Nucleus accumbens (tissue), 56 donors: Measurements from ENCODE around the gene ASB18.
A peak's percentile ranks its signal among the peaks of the same experiment; 100 is the strongest.

Experiments used
- DNase-seq, 56 donors: peaks; one replicate each; lab custom pipeline; 2025; lab: John Stamatoyannopoulos, UW

ASB18 gene

DNA sequence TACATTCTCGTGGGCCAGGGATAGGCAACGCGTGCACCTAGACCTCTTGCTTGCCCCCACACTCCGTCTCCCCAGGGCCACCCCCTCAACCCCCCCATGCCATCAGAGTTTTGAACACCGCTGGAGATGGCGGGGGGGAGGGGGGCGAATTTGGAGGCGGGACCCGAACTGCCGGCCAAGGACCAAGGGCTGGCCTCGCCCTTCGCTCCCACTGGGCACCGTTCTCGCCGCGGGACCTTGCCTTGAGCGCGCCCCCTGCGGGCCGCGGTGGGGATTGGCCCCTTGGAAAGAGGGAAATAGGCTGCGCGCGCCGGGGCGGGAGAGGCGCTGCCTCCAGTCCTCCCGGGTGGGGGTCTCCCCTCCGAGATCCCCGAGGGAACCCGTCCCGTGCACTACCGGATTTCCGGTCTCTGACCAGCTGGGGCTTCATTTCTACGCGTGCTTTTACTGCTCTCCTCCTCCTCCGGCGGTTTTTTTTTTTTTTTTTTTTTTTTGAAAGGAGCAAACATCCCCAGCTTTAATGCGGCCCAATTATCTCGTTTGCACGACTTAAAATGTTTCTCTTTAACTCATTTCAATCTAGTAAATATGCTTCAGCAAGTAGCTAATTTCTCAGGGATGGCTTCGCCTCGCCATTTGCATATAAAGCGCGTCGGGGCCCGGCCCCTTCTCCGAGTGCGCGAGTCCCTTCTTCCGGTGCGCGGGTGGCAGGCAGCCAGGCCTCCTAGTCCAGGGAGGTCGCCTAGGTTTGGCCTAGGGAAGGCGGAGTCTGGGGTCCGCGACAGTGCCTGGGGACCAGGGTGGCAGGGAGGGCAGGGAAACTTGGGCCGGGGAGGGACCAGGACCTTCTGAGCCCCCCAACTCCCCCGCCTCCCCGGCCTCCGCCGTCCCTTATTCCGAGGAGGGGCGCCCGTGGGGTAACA, 86.0 kb downstream of the ASB18 start:
- DNase-seq = peak in 18 of 56 donors; percentile 6 to 66 (median 14)

DNA sequence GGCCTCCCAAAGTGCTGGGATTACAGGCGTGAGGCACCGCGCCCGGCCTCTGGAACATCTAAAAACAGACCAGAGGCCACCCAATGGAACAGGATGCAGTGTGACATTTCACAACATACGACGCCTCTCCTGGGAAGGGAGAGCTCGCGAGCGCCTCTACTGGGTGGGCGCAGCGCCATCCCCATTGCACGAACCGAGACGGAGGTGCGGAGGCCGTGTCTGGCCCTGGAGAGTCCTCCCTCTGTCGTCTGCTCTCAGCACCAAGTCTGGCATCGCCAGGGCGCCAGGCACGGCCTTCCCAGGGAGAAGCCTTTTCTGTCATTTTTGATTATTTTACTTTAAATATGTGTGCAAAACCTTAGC, 86.6 kb downstream of the ASB18 start:
- DNase-seq = no peak

DNA sequence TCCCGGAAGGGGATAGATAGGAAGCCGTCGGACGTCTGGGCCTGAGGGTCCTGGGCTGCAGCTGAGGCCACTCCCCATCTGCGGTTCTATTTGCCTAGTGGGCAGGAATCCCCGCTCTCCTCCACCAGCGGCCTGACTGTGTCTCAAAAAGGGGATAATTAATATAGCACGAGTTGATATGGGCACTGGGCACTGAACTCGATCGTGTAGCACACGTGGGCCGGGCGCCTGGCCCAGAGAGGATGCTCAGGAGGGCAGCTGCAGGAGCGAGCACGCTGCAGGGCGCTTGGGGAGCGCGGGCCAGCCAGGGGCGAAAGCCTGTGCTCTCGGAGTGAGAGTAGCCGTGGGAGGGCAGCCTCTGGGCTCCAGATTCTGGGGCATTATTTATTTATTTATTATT, 87.3 kb downstream of the ASB18 start:
- no peak for DNase-seq

DNA sequence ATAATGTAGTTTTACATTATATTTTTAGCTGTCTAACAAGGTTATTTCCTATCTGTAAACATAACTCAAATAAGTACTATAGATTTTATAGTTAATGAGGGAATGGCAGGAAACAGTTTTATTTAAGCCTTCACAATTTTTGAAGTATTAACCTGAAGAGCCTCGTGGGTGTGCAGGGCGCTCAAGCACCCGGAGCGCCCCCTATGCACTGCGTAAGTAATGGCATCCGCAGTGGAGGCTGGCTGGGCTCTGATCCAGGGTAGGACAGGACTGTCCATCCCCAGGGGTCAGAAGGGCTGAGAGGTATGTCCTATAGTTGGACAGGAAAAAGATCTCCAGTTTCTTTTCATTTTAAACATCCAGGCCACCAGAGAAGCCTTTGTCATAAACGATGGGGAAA, 87.8 kb downstream of the ASB18 start:
- DNase-seq = no peak

DNA sequence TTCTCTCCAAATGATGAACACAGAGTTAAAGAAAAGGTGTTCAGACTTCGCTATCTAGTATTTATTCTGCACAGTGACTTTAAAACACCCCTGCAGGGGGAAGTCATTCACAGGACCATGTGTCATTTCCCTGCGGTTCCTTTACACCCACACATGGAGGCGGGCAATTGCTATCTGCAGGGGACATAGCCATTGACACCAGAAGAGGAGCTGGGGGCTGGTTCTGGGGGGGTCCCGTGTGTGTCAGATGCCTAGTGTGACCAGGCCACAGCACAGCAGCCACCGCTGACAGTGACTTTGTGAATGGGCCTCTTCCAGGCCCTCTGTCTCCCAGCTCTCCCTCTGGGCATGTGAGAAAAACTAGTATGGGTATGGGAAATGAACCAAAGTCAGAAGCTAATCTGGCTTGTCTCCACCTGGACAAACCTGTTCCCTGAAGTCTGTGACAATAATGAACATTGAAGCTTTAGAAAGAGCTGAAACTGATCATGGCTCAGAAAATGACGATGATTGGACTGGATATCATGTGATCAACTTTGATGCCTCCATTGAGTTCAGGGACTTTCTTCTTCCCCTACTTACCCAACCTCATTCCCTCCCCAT, 88.6 kb downstream of the ASB18 start:
- DNase-seq = no peak

DNA sequence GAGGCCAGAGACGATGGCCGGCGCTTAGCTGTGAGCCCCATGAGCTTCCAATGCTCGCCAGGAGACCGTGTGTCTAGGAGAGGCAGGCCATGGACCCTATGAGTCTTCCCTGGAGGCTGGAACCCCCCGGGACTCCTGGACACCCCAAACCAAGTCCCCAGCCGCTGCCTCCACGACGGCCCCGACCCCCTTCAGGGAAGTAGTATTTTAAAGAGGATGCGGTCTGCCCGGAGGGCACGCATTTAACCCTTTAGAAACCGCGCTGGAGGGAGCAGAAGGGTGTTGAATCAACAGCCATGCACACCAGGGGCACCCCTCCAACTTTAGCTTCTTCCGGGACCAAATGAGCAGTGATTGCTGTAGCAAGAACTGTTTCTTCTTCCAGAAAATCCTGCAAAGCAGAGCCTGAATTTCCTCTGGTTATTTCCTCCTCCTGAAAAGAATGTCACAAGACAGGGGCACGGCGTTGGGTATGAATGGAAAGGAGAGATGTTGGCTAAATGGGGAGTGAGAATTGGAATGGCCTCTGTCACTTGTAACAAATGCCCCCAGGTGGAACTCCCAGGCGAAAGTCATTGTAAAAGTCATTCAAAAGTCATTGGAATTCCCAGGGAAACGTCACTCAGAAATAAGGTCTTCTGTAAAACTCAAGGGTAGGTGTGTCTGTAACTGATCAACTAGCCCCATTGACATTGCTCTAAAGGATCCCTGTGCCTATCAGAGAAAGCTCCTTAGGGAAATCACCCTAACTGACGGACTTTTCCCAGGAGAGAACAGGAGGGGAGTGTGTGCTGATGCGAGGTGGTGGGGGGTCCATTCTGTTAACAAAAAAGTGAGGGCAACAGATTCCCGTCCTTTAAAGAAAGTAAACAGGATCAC, 90.2 kb downstream of the ASB18 start:
- no peak for DNase-seq

DNA sequence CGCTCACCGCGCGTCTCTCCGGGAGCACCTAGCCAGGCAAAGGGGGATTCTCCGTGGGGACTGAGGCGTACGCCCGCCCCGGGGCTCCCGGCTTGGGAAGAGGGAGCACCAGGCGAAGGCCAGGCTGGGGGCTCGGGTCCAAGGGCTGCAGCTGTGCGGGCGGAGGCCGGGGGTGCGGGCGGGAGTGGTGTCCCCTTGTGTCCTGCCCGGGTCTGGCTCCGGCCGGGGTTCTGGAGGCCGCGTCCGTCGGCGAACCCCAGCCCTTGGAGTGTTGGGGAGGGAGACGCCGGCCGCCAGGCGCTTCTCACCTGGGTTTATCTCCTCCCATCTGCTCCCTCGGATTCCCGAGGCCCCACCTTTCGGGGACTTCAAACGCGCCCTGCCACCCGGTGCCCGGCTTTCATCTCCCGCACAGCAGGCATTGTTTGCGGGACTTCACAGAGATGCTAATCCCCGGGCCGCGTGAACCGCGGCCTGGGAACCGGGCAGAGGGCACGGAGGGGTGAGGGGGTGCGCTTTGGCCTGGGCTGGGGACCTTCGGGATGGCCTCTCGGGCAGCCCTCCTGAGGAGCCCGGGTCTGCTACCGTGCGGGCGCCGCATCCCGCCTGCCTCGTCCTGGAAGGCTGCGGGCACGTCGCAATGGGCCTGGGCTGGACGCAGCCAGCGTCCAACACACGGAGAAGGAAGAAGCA, 91.0 kb downstream of the ASB18 start:
- DNase-seq = no peak

DNA sequence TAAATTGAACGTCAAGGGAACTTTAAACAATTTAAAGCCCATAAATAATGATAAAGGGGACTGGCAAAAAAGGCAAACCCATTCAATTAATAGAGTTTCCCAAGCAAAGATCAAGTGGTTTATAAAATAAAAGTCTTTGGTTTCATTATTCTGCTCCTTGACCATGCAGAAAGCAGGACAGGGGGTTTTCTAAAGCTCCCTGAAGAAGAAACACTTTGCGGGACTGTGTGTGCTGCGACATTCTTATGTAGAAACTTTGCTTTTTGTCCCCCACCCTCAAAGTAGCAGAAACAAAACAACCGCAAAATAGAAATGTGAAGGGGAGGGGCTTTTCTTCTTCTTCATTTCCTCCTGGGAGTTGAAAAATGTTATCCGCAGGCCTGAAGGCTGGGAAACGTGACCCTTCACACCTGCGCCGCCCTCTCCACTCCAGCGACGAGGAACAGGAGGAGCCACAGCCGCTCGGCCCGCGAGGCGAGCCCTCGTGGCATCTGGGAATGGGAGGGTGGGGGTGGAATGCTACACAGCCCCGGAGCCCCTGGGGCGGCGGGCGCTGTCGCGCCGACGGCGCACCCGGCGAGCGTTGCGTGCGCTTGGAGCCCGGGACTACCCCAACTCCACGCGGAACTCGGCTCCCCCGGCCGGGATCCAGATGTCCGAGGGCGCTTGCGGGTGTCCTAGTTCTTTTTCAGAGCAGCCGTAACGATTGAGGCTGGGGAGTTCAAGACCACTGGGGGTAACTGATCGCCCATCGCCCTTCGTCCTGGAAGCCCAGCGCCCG, 91.8 kb downstream of the ASB18 start:
- DNase-seq = no peak

DNA sequence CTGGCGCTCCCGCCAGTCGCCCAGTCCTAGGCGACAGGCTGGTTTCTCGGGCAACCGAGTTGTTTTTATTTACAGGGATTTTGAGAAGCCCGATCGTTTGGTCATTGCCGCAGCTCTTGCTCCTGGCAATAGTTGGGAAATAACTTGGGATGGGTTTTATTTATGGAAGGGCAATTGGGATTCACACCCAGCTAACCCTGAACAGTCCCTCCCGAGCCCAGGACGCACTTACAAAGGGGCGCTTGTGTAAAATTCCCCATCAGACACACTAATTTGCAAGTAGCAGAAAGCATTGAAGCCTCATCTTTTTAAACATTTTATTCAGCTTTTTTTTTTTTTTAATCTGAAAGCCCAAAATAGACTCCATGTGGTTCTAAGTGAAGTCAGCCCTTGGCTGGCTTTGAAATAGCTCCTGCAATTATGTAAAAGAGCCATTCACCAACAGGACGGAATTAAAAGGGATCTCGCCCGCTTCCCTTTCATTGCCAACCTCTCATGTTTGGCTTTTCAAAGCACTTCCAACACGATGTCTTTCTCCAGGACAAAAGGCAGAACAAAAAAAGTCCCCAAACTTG, 92.4 kb downstream of the ASB18 start:
- no peak for DNase-seq

DNA sequence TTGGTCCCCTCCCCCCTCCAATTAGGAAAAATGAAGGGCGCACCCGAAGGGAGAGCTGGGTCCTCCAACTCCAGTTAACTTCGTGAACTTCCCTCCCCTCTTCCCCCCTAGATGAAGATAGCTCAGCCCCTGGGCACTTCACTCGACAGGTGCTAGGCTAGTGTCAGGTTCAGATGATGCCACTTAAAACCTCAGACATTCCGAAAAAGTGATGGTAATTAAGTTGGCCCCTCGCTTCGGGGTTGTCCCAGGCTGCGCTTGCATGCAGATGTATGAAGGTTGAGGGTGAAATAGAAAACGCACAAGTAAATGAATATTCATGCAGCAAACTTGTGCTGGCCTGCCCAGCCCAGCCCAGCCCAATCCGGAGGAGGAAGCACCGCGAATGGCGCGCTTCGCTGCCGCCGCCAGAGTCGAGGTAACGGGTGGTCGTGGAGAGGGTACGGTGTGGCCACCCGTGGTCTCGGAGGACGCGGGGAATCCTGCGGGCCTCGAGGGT, 93.0 kb downstream of the ASB18 start:
- DNase-seq = no peak

DNA sequence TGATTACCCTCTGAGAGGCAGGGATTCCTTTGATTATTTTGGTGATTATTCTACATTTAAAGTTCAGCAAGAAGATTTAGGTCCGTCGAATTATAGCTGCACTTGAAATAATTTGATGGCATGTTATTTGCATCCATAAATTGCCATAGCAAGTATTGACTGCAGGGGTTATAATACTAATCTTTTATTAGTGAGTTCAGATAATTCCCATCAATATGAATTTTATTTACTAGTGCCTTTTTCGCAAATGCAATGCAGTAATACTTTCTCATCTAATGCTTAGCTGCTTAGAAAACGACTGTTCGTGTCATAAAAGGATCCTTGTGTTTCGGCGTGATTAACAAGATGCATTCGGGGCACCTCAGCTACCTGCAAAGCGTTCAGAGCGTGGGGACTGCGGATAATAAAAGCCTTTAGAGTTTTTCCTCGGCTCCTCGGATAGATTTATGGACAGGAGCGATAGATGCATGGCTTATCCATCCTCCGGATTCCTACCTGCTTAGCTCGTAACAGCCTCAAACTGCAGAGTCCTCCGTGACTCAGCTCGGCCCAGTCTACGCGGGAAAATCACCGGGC, 93.5 kb downstream of the ASB18 start:
- DNase-seq = no peak

DNA sequence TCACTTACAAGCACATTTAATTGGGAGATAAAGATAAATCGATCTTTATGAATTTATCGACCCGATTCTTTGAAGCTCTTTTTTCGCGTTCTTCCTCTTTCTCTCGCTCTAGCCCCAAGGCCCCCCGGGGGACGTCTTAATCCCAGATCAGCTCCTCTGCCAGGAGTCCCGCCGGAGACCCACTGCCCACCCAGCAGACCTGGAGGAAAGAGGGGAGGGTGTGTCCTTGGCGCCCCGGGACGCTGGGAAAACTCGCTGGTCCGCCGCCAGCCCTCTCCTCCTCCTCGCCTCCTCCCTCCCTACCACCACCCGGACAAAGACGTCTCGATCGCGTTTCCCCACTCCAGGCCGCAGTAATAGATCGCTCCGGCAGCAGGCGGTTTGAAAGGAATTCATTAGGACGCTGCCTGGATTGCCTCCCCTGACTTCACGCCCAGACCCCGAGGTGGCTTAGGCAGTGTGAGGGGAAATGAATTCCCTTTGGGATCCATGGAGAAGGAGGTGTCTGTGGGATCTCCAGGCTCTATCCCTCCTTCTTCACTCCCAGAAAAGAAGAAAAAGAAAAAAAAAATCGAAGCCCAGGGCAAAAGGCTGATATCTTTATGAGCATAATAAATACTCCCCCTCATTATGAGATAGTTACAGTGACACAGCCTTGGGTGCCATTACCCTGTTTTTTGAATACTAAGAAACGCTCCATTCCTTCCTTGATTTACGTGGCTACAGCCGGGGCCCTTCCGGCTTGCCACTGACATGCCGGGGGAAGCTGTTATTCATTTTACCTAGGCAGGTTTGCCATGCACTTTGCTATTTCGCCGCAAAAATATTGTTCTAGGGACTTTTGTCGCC, 94.2 kb downstream of the ASB18 start:
- DNase-seq = no peak

DNA sequence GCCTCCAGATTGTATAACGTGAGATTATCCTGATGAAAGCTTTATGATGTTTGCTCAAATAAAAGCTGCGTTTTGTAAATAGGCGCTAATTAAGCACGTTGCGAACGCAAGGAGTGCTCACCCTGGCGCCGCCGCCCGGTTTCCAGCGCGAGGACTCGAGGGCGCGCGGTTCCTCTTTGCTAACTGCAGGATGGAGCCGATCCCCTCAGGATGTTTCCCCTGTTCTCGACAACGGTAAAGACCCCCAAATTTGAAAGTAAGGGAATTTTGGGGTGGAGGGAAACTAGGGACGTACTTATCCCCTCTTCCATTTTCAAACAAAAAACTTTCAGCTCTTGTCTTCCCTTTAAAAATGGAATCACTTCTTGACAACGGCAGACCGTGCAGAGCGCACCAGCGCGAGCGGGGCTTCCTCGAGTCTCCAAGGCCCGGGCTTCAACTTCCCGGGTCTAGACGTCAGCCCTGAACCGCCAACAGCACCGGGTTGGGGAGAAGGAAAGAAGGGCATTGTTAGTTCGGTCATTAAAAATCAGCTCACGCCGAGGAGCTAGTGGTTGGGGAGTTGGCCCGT, 95.0 kb downstream of the ASB18 start:
- DNase-seq = no peak

DNA sequence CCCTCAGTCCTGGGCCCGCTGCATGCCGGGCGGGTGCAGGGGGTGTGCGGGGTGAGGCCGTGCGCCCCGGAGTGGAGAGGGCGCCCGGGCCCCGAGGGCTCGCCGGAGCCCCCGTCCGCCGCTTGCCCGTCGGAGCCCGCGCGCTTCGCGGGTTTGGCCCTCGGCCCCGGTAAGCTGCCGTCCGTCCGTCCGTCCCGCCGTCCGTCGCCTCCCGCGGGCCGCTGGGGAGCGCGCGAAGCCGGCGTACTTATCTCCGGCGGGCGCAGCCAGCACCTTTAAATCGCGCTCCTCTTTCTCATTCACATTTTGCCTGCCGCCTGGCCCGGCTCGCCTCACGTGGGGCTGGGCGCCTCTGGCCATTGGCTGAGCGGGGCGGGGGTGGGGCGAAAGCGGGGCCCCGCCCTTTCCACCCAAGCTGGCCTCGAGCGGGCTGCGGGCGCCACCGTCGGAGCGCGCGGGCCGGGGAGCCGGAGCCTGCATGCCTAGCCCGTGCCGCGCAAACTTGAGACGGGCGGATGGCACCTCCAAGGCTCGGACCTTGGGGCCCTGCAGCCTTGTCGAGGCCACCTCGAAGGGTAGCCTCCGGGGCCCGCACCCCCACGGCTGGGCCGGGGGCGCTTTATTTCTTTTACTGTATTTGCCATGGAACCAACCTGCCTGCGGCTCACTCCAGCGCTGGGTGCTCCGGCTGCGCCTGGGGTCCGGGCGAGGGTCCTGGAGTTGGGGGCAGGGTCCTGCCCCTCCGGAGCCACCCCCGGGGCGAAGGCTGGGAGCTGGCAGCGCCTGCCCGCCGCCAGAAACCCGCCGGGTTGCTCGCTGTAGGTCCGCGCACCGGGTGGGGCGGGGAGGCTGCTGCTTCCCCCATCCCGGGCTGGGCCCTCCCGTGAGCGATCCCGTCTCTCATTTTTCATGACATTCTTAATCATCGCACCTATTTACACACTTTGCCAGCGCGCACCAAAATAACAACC, 95.8 kb downstream of the ASB18 start, which contains the start of gene GBX2:
GBX2 (minus strand) TSS at position 277 of the 971 bp plus-strand sequence. CDS start 415 bp downstream, outside the sequence.
- peak in 15 of 56 donors; percentile 8 to 66 (median 20) for DNase-seq

DNA sequence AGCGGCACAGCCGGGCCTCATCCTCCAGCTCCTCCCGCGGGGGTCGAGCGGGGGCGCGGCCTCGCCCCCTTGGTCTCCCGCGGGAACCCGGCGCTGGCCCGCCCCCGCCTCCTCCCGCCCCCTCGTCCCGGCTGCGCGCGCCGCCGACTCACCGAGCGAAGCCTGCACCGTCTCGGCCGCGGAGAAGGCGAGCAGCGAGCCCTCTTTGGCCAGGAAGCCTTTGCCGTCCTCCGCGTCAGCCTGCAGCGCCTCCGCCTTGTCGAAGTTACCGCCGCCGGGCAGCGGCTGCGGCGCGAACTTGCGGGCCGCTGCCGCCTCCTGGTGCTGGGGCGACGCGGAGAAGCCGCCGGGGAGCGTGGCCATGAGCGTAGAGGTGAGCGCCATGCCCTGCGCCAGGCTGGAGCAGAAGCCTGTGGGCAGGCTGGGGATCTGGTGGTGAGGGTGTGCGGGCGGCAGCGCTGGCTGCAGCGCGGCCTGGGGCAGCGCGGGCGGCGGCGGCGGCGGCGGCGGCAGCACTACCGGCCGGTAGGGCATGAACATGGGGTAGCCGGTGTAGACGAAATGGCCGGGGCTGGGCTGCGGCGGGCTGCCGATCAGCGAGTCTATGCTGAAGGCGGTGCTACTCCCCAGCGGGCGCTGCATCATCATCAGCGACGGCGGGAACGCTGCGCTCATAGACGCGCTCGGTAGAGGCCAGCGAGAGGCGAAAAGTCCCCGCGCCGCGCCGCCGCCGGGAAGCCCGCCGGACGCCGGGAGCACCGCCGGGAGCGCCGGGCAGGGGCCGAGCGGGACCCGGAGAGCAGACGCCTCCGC, 96.7 kb downstream of the ASB18 start:
- DNase-seq = peak in 2 of 56 donors; percentile 12 to 18
